ENCODE measurements around the gene MACC1.

MACC1 gene

GRCh38 chr7:20232848-20233247, 15.7 kb upstream of the MACC1 start:
- H3K4me1 ChIP-seq = no peaks in the 10 kb centered on the region
- H3K79me2 ChIP-seq = no peaks in the 10 kb centered on the region
- no peak overlapping the region for H3K4me3 ChIP-seq (ENCODE audit: low read depth, low read length)
- H3K9ac ChIP-seq = no peak overlapping the region
- no peak overlapping the region for H2AFZ ChIP-seq
- H3K9me3 ChIP-seq (ENCODE audit: control insufficient read depth, low read length) = no peaks in the 10 kb centered on the region
- no peak overlapping the region for H3K4me2 ChIP-seq (ENCODE audit: low read length)
- no peaks in the 10 kb centered on the region for H3K36me3 ChIP-seq (ENCODE audit: control insufficient read depth, insufficient read depth, low read length)
- no peak for TF ChIP-seq CTCF (IDR thresholded peaks at IDR 0.05)
- no peaks in the 10 kb centered on the region for H3K27me3 ChIP-seq (ENCODE audit: control insufficient read depth, insufficient read depth, low read length)
- H3K27ac ChIP-seq = no peak overlapping the region

GRCh38 chr7:20229646-20230500, 12.7 kb upstream of the MACC1 start:
- Histone ChIP-seq H3K4me1 (no peaks in the 10 kb centered on the region), H3K27me3 (ENCODE audit: control insufficient read depth, insufficient read depth, low read length) (no peaks in the 10 kb centered on the region), H3K27ac (no peak overlapping the region), H3K9me3 (ENCODE audit: control insufficient read depth, low read length) (no peaks in the 10 kb centered on the region), H3K36me3 (ENCODE audit: control insufficient read depth, insufficient read depth, low read length) (no peaks in the 10 kb centered on the region), H3K4me2 (ENCODE audit: low read length) (no peak overlapping the region), H3K79me2 (no peaks in the 10 kb centered on the region), H3K4me3 (ENCODE audit: low read depth, low read length) (no peak overlapping the region), H3K9ac (no peak overlapping the region), H2AFZ (no peak overlapping the region)
- no peak for TF ChIP-seq CTCF (IDR thresholded peaks at IDR 0.05)

- Histone ChIP-seq H3K4me2 (ENCODE audit: low read length) (no peak overlapping the region), H3K9me3 (ENCODE audit: control insufficient read depth, low read length) (no peaks in the 10 kb centered on the region), H3K9ac (no peak overlapping the region), H2AFZ (no peak overlapping the region), H3K4me1 (no peaks in the 10 kb centered on the region), H3K4me3 (ENCODE audit: low read depth, low read length) (no peak overlapping the region), H3K79me2 (no peaks in the 10 kb centered on the region), H3K27me3 (ENCODE audit: control insufficient read depth, insufficient read depth, low read length) (no peaks in the 10 kb centered on the region), H3K27ac (no peak overlapping the region), H3K36me3 (ENCODE audit: control insufficient read depth, insufficient read depth, low read length) (no peaks in the 10 kb centered on the region)
- TF ChIP-seq CTCF (IDR thresholded peaks at IDR 0.05) = no peak
Measured at GRCh38 chr7:20229081-20229480, 11.9 kb upstream of the MACC1 start.

- Histone ChIP-seq H3K4me1 (no peaks in the 10 kb centered on the region), H3K79me2 (no peaks in the 10 kb centered on the region), H2AFZ (no peak overlapping the region), H3K27ac (no peak overlapping the region), H3K9me3 (ENCODE audit: control insufficient read depth, low read length) (no peaks in the 10 kb centered on the region), H3K27me3 (ENCODE audit: control insufficient read depth, insufficient read depth, low read length) (no peaks in the 10 kb centered on the region), H3K4me2 (ENCODE audit: low read length) (no peak overlapping the region), H3K9ac (no peak overlapping the region), H3K4me3 (ENCODE audit: low read depth, low read length) (no peak overlapping the region), H3K36me3 (ENCODE audit: control insufficient read depth, insufficient read depth, low read length) (no peaks in the 10 kb centered on the region)
- no peak for TF ChIP-seq CTCF (IDR thresholded peaks at IDR 0.05)
Measured at GRCh38 chr7:20228654-20229053, 11.5 kb upstream of the MACC1 start.

- Histone ChIP-seq H3K4me3 (ENCODE audit: low read depth, low read length) (no peak overlapping the region), H2AFZ (no peak overlapping the region), H3K9me3 (ENCODE audit: control insufficient read depth, low read length) (no peaks in the 10 kb centered on the region), H3K4me1 (no peaks in the 10 kb centered on the region), H3K79me2 (no peaks in the 10 kb centered on the region), H3K36me3 (ENCODE audit: control insufficient read depth, insufficient read depth, low read length) (no peaks in the 10 kb centered on the region), H3K27ac (no peak overlapping the region), H3K27me3 (ENCODE audit: control insufficient read depth, insufficient read depth, low read length) (no peaks in the 10 kb centered on the region), H3K4me2 (ENCODE audit: low read length) (no peak overlapping the region), H3K9ac (no peak overlapping the region)
- TF ChIP-seq CTCF (IDR thresholded peaks at IDR 0.05) = no peak
Measured at GRCh38 chr7:20227291-20227795, 10.2 kb upstream of the MACC1 start.
